Measurements from ENCODE around the gene TANGO2.

TANGO2 gene

DNA sequence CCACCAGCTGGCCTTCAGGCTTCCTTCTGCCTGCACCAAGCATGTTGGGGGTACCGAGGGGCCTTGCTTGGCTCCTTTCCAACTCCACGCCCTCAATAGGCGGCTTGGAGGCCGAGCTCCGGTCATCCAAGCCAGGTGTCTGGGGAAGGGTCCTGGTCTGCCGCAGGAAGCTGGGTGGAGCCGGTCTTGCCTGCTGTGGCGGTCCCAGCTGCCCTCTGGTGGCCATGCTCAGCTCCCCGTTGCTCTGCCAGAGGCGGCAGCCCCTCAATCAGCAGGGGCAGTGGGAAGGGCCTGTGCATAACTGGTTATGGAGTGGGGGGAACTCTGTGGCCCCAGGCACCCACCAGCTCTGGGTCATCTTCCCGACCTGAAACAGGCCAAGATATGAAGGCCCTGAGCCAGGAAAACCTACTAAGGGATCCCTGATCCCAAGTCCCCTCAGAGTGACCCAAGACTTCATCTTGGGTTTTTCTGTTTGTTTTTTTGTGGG, 7.5 kb upstream of the TANGO2 start:
- peak in 2 of 6 experiments; percentile 5 to 21 for DNase-seq

DNA sequence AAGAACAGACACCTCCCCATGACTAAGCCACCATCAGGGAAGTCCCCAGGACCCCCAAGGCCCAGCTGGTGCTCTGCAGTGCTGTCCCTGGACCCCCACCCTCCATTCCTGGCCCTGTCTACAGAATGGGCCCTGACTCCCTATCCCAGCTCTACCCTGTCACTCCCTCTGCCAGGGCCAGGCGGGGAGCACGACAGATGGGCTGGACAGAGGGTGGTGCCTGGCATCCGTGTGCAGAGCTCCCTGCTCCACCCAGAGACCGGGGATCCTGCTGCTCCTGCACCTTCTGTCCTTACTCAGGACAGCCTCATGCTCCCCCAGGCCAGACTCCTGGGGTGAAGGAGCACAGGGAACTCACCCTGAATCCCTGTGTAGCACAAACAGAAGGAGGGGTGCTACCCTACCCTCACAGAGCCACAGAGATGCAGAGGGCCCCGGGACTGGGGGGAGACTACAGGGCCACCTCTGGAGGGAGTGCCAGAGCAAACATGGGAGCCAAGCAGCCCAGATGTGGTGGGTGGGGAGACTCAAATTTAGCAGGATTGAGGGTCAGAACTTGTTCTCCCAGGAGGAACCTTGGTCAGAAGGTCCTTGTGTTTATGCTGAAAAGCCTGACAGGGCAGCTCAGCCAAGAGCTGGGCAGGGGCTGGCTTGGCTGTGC, 6.3 kb upstream of the TANGO2 start:
- DNase-seq: no peak

DNA sequence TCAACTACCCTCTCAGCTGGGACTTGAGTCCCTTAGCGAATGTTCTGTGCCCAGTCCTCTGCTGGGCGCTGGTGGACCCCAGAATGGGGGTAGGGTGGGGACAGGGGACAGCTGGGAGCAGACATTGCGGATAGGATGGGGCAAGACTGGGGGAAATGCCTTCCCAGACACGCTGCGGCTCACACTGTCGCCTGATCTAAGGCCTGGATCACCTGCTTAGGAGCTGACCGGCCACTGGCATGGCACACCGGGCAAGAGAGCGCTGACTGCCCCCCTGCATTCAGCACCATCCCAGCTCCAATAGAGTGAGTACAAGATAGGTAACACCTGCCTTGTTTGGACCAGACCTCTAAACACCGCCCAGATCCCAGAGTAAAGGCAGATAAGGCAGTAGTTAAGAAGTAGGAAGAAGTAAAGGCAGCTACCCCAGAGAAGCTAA, 5.7 kb upstream of the TANGO2 start:
- no peak for DNase-seq

DNA sequence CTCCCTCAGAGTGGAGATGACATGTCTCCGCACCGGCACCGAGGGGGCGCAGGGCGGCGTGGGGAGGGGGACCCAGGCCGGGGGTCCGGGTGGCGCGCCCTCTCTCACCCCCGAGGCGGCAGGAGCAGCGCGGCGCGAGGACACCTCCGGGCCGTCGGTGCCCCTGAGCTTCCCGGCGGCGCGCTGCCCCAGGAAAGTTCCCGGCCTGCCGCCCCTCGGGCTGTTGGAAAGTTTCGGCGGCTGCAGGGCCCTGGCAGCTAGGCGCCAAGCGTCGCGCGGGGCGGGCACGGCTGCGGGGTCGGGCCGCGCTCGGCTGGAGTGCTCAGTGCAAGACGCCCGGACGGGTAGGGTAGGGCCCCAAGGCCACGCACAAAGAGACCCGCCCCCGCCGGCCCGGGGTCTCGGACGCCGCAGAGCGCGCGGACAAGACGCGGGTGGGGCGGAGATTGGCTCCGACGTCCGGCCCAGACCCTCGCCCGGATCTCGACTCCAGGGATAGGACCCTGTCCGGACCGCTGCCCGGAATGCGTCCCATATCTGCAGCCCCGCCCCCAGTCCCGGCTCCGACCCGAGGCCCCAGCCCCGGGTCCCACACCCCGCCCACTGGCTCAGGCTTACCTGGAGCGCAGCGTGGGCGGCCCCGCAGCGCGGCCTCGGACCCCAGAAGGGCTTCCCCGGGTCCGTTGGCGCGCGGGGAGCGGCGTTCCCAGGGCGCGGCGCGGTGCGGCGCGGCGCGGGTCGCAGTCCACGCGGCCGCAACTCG, 4.8 kb upstream of the TANGO2 start:
- peak in 3 of 6 experiments; percentile 39 to 51 (median 50) for DNase-seq

DNA sequence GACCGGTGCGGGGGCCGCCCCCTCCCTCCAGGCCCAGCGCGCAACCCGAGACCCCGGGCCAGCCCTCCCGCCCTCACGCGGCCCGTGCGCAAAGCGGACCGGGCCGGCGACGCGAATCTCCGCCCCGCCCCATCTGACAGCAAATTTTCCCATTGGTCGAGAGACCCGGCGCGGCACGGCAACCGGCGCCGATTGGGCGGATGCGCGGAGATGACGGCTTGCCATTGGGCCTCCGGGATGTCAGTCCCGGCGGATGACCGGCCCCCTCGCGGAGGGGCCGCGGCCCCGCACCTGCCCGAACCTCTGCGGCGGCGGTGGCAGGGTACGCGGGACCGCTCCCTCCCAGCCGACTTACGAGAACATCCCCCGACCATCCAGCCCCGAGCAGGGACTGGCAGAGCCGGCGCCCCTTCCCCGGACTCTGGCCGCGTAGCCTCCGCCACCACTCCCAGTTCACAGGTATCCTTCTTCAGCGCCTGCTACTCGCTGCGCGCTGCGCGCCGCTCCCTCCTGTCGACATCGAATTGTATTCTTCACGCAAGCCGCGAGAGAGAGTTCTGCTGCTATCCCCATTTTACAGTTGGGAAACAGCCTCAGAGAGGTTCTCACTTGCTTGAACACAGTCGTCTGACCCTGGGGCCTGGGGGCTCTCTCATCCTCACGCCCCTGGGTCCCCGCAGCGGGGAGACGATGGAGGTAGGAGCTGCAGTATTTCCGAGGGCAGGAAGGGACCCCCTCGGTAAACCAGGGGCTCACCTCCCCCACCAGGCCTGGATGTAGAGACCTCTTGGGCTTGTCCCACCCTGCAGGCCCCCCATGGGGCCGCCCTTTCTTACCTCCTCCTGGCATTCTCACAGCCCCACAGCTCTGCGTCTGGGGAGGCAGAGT, 3.9 kb upstream of the TANGO2 start, which contains the start of gene ARVCF:
Gene ARVCF, minus strand, starts transcription at position 90 of the 888 bp plus-strand sequence. CDS start 26,029 bp downstream, outside the sequence.
- DNase-seq: peak; percentile 81 to 94 (median 90)

GRCh38 chr22:20017622-20017958, 3.3 kb upstream of the TANGO2 start:
- DNase-seq: no peak

DNA sequence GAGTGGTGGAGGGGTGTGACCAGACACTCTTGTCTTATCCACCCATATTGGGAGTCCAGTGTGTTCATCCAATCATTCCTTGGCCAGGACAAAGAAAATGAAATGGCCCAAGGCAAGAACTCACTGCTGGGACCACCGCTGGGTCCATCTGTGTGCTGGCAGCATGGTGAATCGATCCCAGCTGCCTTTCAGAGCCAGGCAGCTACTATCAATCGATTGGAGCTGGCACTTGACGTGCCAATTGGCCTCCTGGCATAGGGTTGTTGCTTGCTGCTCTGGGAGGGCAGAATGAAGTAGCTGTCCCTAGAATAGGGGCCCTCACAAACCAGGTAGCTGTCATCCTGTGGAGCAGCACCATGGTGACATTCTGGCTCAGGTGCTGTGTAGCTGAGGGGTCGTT, 2.9 kb upstream of the TANGO2 start:
- DNase-seq: no peak

DNA sequence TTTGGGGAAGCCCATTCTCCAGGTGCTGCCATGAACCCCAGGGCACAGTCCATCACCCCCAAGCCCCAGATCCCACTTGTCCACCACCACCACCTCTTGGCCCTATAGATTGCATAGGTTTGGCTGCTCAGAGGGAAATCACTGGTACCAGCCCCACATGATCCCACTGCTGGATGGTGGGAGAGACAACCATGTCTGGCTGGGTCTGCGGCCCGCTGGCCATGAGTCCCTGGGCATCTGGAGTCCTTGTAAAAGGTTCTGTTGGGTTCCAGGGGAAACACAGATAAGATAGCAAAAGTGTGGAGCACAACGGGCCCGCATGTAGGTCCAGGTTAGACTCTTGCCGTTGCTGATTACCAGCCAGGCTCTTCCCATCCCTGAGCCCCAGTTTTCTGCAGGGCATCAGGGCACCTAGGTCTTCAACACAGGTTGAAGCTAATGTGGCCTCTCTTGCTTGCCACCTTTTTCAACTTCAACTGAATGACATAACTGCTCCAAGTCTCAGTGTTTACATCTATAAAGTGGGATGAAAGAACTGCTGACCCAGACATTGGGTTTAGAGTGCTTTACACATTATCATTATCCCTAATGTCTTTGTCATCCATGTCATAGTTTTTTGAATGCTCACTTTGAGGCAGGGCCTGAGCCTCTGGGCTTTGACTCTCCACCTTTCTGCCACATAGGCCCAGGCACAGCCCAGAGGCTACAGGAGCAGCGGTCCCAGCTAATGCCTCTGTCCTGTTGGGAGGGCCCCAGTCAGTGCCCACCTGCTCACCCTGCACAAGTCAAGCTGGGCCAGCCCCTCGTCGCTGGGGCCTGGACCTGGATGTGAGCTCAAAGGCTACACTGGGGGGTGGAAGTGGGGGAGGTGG, 1.0 kb upstream of the TANGO2 start:
- peak in 1 of 6 experiments; percentile 19 for DNase-seq

GRCh38 chr22:20021196-20022181, 579 bp downstream of the TANGO2 start:
- peak in 1 of 6 experiments; percentile 27 for DNase-seq

DNA sequence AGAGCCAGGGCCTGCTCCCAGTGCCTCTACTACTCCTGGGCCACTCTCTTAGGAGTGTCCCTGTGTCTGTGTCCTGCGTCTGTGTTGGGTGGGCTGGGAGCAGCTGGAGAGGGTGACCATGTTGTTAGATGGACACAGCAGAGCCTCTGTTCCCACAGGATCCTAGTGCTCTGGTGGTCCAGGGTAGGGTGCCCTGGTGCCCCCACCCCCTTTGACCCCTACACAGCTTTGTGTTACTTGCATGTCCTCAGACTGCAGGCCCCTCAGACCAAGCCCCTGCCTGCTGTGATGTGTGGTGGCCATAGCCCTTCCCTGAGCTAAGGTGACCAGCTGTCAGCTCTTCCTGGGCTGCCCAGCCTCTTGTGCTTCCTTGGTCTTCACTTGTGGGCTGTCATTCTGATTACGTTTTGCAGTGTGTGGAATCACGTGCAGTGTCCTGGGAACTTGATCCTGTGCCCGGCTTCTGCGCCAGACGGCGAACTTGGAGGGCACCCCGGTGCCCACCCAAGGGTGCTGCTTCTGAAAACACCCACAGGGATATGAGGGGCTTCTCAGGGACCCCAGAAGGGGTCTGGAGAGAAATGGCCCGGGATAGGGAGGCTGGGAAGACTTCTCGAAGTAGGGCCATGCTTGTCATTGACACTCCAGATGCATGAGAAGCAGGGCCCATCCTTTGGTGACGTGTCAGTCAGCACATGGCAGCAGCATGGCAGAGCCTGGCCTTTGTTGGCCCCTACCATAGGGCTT, 1.5 kb downstream of the TANGO2 start:
- no peak for DNase-seq

- DNase-seq: no peak
These were observed 2.2 kb downstream of the TANGO2 start for GRCh38 chr22:20022978-20023613.

- DNase-seq: no peak
These were observed 3.3 kb downstream of the TANGO2 start for GRCh38 chr22:20024225-20024624.

GRCh38 chr22:20024650-20025397, 3.9 kb downstream of the TANGO2 start:
- no peak for DNase-seq

GRCh38 chr22:20025401-20026203, 4.7 kb downstream of the TANGO2 start:
- no peak for DNase-seq

DNA sequence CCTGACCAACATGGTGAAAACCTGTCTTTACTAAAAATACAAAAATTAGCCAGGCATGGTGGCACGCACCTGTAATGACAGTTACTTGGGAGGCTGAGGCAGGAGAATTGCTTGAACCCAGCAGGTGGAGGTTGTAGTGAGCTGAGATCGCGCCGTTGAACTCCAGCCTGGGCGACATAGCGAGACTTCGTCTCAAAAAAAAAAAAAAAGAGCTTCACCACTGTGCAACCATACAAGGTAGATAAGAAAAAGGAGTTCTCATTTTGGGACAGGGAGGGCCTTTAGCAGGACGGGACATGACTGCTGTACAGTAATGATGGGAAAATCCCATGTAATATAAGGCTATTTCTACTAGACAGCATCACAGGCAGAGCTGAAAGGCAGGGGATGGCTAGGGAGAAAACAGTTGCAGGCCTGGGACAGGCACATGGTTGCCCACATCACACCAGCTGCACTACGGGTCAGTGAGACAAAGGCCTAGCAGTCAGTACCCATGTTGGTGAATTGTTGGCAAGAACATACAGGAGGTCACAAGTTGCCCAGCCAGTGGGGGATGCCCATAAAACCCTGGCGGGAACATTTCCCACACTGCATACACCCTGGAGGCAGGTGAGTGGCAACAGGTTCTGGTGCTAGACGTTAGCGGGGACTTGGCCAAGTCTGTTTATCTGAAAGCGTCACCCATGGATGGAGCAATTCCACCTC, 5.4 kb downstream of the TANGO2 start:
- DNase-seq: no peak

GRCh38 chr22:20026996-20027601, 6.2 kb downstream of the TANGO2 start:
- DNase-seq: no peak
